ENCODE results near the gene GPC4. TPM values are rescaled to one million over a fixed set of nuclear protein-coding genes. Genes with fewer than 3 reads are reported as not detected.

Gene GPC4
- polyA plus RNA-seq, 6 donors from 2014 or later: 0.25 to 1.3 (median 1.1) TPM; not detected in 1

DNA sequence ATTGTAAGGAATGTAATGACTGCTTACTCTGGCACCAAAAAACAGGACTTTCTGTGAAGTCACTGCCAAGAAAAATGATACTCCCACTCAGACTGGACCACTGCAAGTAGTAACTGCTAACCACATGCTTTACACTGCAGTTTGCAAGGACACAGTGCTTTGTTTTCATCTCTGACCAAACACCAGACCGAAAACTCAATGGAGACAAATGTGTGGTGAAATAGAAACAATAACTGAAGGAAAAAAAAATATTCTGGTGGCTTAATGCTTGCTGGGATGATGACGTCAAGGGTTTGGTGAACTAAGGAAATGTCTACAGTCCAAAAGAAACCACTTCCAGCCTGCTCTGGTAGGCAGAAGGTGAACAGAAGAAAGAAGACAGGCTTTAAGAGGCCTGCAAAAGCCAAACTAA lies 13.2 kb downstream of the GPC4 start:
- no peak for DNase-seq
- H3K9me3 Mint-ChIP-seq: peaks cover 0 to 4% (median 0%) of the 10 kb centered on the region in 7 donors
- H3K27me3 Mint-ChIP-seq: no peaks in the 10 kb centered on the region
- ATAC-seq (ENCODE audit: low read depth in 2 of 2): no peak
- no peak overlapping the region for H3K27ac Mint-ChIP-seq
- no peaks in the 10 kb centered on the region for H3K4me1 Mint-ChIP-seq
- H3K36me3 Mint-ChIP-seq: no peaks in the 10 kb centered on the region
- no peak overlapping the region for H3K4me3 Mint-ChIP-seq

DNA sequence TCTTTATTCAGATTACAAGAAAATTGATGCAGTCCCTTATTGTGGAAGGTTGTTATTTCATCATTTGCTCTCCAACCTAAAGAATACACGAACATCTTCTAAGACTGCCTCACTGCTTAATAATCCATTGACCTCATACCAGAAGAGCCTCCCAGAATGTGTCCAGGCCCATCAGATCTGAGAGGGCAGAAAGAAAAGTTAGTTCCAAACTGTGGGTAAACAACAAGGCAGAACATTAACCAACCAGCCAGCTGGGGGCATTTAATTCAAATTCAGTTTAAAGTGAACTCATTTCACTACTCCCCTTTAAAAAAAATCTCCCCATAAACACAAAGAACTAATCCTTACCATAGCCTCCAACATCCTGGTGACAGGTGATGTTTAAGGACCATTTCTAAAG lies 13.8 kb downstream of the GPC4 start:
- ATAC-seq (ENCODE audit: low read depth in 2 of 2): no peak
- DNase-seq: no peak
- Mint-ChIP-seq H3K36me3 (no peaks in the 10 kb centered on the region), H3K27me3 (no peaks in the 10 kb centered on the region), H3K27ac (no peak overlapping the region), H3K4me1 (no peaks in the 10 kb centered on the region), H3K9me3 (peaks cover 0 to 4% (median 0%) of the 10 kb centered on the region in 7 donors), H3K4me3 (no peak overlapping the region)

DNA sequence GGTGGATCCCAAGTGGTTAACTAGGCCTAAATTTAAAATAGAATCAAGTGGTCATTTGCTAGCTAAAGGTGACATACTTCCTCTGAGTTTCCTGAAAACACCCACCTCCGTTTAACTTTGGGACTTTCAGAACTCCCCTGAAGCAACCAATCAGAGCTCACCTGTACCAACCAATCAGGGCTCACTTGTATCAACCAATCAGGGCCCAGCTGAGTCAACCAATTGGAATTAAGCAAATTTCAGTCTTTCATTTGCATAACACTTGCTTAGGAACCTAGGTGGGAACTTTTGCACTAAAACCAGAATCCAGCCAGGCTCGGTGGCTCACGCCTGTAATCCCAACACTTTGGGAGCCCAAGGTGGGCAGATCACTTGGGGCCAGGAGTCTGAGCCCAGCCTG lies 15.9 kb downstream of the GPC4 start:
- no peak overlapping the region for H3K4me3 Mint-ChIP-seq
- DNase-seq (no peak), ATAC-seq (ENCODE audit: low read depth in 2 of 2) (no peak)
- no peak overlapping the region for H3K27ac Mint-ChIP-seq
- no peaks in the 10 kb centered on the region for H3K36me3 Mint-ChIP-seq
- H3K4me1 Mint-ChIP-seq: no peaks in the 10 kb centered on the region
- peaks cover 0 to 7% (median 0%) of the 10 kb centered on the region in 3 donors for H3K27me3 Mint-ChIP-seq
- peaks cover 0 to 4% (median 0%) of the 10 kb centered on the region in 7 donors for H3K9me3 Mint-ChIP-seq

DNA sequence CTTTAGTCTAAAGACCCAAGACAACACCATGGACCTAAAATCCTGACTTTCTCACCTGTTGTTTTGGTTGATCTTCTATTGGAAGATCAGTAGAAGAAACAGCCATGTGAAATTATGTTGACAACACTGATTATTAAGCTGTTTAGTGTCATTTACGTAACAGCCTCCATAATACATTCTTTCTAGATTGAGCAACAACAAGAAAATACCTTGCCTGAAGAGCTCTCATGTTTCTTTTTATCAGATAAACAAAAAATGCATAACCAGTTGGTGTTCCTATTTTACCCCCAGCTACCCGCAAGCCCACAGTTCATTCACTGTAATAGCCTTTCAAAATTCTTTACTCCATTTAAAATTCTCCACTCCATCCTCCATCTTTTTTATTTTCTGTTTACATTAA lies 20.5 kb downstream of the GPC4 start:
- no peak overlapping the region for H3K27ac Mint-ChIP-seq
- H3K27me3 Mint-ChIP-seq: peaks cover 0 to 21% (median 6%) of the 10 kb centered on the region in 3 donors
- ATAC-seq (ENCODE audit: low read depth in 2 of 2) (no peak), DNase-seq (no peak)
- no peak overlapping the region for H3K4me3 Mint-ChIP-seq
- no peaks in the 10 kb centered on the region for H3K36me3 Mint-ChIP-seq
- peaks cover 0 to 2% (median 0%) of the 10 kb centered on the region in 7 donors for H3K9me3 Mint-ChIP-seq
- no peaks in the 10 kb centered on the region for H3K4me1 Mint-ChIP-seq

DNA sequence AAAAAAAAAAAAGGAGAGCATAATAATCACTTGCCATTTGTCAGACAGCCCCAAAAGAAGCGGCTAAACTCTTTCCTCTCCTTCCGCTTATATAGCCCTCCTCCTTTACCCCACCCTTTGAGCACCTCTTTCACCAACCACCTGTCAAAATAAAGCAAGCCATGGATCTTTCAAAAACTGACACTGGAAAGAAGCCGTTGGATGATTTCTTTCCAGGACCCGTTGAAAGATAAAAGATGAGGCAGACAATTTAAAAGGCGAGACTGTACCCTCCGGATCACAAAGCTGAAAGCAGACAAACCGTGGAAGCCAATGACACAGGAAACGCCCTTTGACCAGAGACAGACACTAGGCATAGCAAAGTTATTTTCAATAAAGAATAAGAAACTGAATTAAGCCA lies 22.6 kb downstream of the GPC4 start:
- ATAC-seq (ENCODE audit: low read depth in 2 of 2) (no peak), DNase-seq (no peak)
- H3K4me3 Mint-ChIP-seq: no peak overlapping the region
- no peaks in the 10 kb centered on the region for H3K4me1 Mint-ChIP-seq
- H3K27me3 Mint-ChIP-seq: peaks cover 6 to 27% (median 8%) of the 10 kb centered on the region in 3 donors
- H3K9me3 Mint-ChIP-seq: peaks cover 0 to 2% (median 0%) of the 10 kb centered on the region in 7 donors
- no peak overlapping the region for H3K27ac Mint-ChIP-seq
- no peaks in the 10 kb centered on the region for H3K36me3 Mint-ChIP-seq

DNA sequence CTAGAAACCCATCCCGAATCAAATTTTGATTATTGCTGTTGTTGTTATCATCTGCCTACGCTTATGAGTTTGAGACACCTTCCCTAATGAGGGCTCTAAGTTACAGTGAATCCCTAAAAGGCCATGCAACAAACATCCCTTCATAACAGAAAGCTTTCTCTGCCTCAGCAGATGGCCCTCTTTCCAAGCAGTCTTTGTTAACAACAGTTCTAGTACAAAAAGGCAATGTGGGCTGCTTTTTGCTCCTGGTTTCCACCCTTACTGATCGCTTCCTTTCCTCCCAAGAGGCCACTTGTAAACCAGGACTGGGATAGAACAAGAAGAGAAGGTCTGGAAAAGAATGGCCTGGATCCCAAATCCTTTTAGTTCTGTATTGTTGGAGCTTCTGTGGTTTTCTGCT lies 24.2 kb downstream of the GPC4 start:
- Mint-ChIP-seq H3K9me3 (peaks cover 0 to 2% (median 0%) of the 10 kb centered on the region in 7 donors), H3K4me1 (no peaks in the 10 kb centered on the region), H3K27ac (no peak overlapping the region), H3K27me3 (peaks cover 6 to 35% (median 8%) of the 10 kb centered on the region in 3 donors), H3K36me3 (no peaks in the 10 kb centered on the region), H3K4me3 (no peak overlapping the region)
- no peak for DNase-seq
- ATAC-seq (ENCODE audit: low read depth in 2 of 2): no peak

DNA sequence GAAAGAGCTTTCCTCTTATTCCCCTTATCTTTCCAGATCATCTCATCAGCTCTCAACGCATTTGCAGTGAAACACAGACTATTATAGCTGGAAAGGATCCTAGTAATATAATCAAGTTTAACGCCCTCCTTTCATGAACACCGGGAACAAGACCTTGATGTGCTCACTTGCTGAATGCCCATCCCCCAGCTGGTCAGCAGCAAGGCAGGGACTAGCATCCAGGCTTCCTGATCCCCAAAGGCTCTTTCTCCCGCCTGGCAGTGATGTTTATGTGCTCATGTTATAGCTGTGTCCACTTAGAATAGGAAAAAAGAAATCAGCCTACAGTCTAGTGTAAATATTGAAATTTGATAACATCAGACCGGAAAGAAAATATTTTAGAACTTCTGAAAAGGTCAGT lies 24.6 kb downstream of the GPC4 start:
- Mint-ChIP-seq H3K9me3 (peaks cover 0 to 2% (median 0%) of the 10 kb centered on the region in 7 donors), H3K4me3 (no peak overlapping the region), H3K27me3 (peaks cover 6 to 35% (median 8%) of the 10 kb centered on the region in 3 donors), H3K27ac (no peak overlapping the region), H3K36me3 (no peaks in the 10 kb centered on the region), H3K4me1 (no peaks in the 10 kb centered on the region)
- ATAC-seq (ENCODE audit: low read depth in 2 of 2) (no peak), DNase-seq (no peak)

DNA sequence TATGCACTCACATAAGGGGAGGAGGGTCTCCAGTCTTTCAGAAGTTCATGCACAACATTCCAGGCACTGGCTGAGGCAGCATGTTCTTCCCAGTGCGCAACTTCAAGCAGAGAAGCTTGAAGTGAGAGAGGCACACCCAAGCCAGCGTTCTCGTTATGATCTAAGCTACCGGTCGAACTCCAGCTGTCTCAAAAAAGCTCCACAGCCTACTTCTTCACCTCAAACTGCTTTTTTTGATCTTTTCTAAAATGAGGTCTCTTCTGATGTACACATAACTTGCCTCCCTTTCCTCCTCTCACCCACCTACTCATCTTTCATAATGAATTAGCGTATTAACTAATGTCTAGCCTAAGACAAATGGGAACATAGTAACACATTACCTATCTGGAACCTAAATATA lies 25.3 kb downstream of the GPC4 start:
- no peak overlapping the region for H3K27ac Mint-ChIP-seq
- no peaks in the 10 kb centered on the region for H3K36me3 Mint-ChIP-seq
- no peak overlapping the region for H3K4me3 Mint-ChIP-seq
- DNase-seq (no peak), ATAC-seq (ENCODE audit: low read depth in 2 of 2) (no peak)
- H3K4me1 Mint-ChIP-seq: no peaks in the 10 kb centered on the region
- H3K9me3 Mint-ChIP-seq: peaks cover 0 to 2% (median 0%) of the 10 kb centered on the region in 7 donors
- peaks cover 6 to 34% (median 8%) of the 10 kb centered on the region in 3 donors for H3K27me3 Mint-ChIP-seq

DNA sequence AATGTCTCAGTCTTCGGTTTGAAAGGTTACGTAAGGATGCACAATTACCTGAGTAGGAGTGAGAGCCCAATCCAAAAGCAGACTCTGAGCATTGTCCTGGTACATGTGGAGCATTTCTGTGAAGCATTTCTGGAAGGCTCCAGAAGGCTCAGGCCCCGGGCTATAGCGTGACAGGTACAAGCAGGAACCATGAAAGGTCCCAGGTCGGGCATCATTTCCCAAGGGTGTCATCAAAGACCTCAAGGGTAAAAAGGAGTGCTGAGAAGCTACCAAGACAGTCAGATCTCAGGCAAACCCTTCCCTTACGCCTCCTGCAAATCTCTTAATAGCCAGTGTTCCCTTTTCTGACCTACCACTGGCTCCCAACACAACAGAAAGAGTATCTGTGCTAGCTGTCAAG lies 30.8 kb downstream of the GPC4 start:
- H3K9me3 Mint-ChIP-seq: peaks cover 0 to 2% (median 0%) of the 10 kb centered on the region in 7 donors
- H3K27me3 Mint-ChIP-seq: peaks cover 0 to 14% (median 6%) of the 10 kb centered on the region in 3 donors
- no peaks in the 10 kb centered on the region for H3K36me3 Mint-ChIP-seq
- H3K4me1 Mint-ChIP-seq: peaks cover 0 to 17% (median 5%) of the 10 kb centered on the region in 3 donors
- DNase-seq (no peak), ATAC-seq (ENCODE audit: low read depth in 2 of 2) (no peak)
- no peak overlapping the region for H3K27ac Mint-ChIP-seq
- H3K4me3 Mint-ChIP-seq: peak overlapping the region in 3 of 8 donors; percentile 3 to 36 (median 26)

DNA sequence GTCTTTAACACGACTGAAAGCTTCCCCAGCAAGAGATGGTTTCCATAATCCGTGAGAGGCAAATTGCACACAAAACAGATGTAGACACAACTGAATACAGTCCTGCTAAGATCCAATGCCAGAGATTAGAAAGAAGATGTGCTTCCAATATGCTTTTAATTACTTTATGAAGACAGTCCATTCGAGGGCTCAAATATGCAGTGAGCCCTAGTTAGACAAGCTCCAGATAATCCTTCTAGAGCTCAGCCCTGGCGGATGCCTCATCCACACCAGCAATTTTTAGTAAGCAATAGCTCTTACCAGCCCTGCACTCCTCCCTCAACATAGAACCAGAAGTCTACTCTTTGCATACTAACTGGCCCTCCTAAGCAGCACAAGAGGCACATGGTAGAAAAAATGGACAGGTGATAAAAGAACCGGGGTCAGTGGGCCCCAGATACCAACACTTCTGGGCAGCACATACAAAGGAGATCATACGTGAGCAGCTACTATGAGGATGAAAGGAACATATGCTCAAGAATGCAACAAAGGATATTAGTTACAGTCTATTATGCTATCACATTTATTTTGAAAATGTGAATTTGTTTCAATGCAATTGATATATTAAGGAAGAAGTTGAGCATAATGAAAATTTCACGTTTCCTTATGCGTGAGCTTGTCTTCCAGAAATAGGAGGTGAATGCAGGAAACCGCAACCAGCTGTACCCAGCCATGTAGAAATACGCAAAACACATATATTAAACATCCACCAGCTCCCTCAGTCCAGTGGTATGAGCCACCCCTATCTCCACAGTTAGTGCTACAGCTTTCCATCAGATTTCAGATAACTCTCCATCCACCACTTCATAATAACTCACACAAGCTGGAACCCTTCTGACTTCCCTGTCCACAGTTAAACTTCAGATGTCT lies 34.3 kb downstream of the GPC4 start:
- Mint-ChIP-seq H3K9me3 (peaks cover 0 to 2% (median 0%) of the 10 kb centered on the region in 7 donors), H3K4me1 (peaks cover 0 to 17% (median 5%) of the 10 kb centered on the region in 3 donors), H3K27ac (peak overlapping the region in 1 of 6 donors; percentile 50), H3K36me3 (no peaks in the 10 kb centered on the region), H3K27me3 (peaks cover 0 to 7% (median 0%) of the 10 kb centered on the region in 3 donors), H3K4me3 (peak overlapping the region in 4 of 8 donors; percentile 3 to 23 (median 12))
- ATAC-seq (ENCODE audit: low read depth in 2 of 2) (peak; percentile 25 to 39), DNase-seq (no peak)

DNA sequence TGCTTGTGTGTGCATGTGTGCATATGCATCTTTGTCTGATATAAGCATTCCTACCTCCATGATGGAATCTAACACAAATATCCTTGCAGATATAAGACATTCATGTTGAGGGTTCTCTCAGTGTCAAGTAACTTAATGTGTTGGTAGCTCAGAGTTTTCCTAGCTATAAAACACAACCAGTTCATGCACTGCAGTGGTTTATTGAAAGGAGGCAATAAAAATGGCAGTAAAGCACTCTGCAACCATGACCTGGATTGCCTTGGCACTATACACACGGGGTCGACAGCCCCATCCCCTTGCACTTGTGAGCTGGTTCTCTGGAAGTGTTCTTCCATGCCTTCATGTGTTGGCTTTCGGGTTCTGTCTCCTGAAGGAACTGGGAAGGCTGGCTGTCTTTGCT lies 38.9 kb downstream of the GPC4 start:
- no peaks in the 10 kb centered on the region for H3K36me3 Mint-ChIP-seq
- ATAC-seq (ENCODE audit: low read depth in 2 of 2) (no peak), DNase-seq (no peak)
- peaks cover 0 to 8% (median 0%) of the 10 kb centered on the region in 3 donors for H3K27me3 Mint-ChIP-seq
- peaks cover 0 to 2% (median 0%) of the 10 kb centered on the region in 7 donors for H3K9me3 Mint-ChIP-seq
- no peak overlapping the region for H3K27ac Mint-ChIP-seq
- no peak overlapping the region for H3K4me3 Mint-ChIP-seq
- H3K4me1 Mint-ChIP-seq: peaks cover 0 to 6% (median 0%) of the 10 kb centered on the region in 3 donors

DNA sequence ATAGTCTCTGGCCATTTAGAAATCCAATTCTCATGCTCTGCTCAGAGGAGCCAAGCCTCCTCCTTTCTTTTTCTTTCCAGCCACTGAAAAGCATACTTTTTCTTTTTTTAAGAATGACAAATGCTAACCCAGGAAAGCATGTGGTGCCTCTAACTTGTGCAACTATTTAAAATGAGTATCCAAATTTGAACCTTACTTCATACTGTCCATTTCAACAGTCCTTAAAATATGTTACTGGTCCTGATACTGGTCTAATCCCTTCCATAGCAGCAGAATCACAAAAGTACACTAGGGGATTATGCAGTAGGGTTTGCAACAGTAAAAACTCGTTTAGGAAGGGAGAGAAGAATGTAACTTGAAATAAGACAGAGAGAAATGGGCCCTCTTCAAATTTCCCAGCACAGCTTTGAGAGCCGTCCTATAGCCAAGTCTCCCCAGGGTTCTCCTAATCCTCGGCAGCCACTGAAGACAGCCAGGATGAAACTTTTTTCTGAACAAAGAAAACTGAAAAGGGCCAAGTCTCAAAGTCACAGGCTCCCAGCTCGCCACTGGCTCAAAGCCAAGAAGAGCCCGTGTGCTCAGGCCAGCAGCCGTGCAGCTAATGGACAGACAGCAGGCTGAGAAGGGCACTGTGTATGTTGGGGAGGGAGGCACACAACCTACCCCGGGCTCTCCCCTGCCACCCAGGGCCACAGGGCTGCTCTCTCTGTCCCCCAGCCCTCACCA lies 39.5 kb downstream of the GPC4 start:
- H3K4me3 Mint-ChIP-seq: no peak overlapping the region
- peaks cover 0 to 8% (median 0%) of the 10 kb centered on the region in 3 donors for H3K27me3 Mint-ChIP-seq
- no peaks in the 10 kb centered on the region for H3K36me3 Mint-ChIP-seq
- peaks cover 0 to 2% (median 0%) of the 10 kb centered on the region in 7 donors for H3K9me3 Mint-ChIP-seq
- H3K27ac Mint-ChIP-seq: no peak overlapping the region
- H3K4me1 Mint-ChIP-seq: peaks cover 0 to 4% (median 0%) of the 10 kb centered on the region in 3 donors
- ATAC-seq (ENCODE audit: low read depth in 2 of 2) (no peak), DNase-seq (no peak)

DNA sequence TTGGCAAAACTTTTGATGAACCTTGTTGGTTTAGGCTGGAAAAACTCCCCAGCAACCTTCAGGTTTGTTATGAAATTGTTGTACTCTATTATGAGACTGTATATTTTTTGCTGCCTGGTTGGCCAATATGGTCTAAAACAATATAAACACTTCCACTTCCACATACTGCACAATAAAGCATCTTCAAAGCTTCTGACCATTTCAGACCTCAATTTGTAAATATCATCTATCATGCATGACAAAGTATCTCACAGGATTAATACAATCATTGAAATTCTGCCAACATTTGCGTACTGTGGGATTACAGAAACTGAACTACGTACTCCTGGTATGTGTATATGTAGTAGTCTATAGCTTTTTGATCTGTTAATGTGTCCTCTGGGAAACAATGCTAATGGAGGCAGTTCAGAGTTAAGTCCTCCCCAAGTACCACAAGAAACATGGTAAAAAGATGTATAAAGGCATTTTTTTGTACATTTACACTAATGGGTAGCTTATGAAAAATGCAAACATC lies 40.4 kb downstream of the GPC4 start:
- no peaks in the 10 kb centered on the region for H3K36me3 Mint-ChIP-seq
- DNase-seq: no peak
- ATAC-seq (ENCODE audit: low read depth in 2 of 2): no peak
- H3K4me1 Mint-ChIP-seq: no peaks in the 10 kb centered on the region
- no peak overlapping the region for H3K27ac Mint-ChIP-seq
- H3K4me3 Mint-ChIP-seq: no peak overlapping the region
- H3K27me3 Mint-ChIP-seq: peaks cover 0 to 8% (median 0%) of the 10 kb centered on the region in 3 donors
- H3K9me3 Mint-ChIP-seq: peaks cover 0 to 2% (median 0%) of the 10 kb centered on the region in 7 donors

Measured in naive B cell (primary cell).